GM19397 (cell line): Measurements from ENCODE around the gene USP25.

Experiments
- ATAC-seq: cut with Tn5 transposase; IDR thresholded peaks from one replicate; pipeline ENCODE4 v1.9.1; 2021; ENCODE audit warnings: mild to moderate bottlenecking, moderate library complexity; ENCODE audit not compliant: unreplicated experiment

USP25 gene

DNA sequence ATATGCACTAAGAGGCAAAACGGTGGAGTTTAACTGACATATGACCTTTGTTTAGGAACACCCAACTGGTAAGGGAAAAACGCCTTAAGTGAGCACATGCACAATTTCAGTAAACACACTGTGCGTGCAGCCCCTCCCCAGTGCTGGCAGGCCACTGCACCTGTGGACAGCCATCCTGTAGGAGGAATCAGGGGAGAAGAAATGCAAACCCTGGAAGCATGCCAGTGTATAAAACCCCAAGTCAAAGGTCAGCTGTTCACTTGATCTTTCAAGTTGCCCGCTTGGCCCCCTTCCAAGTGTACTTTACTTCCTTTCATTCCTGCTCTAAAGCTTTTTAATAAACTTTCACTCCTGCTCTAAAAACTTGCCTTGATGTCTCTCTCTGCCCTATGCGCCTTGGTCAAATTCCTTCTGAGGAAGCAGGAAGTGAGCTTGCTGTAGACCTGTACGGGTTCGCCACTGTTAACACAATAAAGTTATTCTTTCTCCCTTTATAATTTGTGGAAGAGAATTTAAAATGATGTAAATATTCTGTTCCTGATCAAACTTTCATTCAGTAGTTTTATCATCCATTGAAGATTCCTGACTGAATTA lies 31.8 kb downstream of the USP25 start:
- ATAC-seq: no peak

DNA sequence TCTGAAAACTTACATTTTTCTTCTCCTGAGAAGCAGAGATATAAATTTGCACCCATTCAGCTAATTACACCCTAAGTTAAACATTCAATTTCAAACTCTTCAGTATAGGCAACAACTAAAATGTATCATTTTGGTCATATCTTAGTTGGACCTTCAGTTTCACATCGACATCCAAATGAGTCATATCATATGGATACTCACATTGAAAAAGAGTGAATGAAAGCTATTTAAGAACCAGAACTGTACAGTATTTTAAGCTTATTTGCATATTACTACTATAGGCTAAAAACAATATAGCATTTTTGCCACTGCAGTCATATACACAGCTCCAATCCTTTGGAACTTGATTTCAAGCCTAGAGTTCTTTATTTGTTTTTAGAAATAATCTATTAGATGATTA lies 33.6 kb downstream of the USP25 start:
- no peak for ATAC-seq

DNA sequence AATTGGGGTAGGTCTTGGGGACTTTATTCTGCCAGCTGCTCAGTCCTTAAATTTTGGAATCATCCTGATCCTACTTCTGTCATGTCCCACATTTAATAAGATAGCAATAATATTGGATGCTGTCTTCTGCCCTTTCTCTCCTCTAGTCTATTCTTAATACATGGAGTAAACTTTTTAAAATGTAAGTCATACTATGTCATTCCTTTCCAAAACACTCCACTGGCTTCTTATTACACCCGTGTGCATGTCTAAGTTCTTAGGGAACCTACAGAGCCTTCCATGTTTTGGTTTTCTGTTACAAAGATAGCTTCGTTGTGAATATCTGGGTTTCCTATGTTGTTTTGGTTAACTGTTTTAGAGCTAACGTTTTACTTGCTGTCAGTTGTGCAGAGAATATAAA lies 35.1 kb downstream of the USP25 start:
- ATAC-seq: no peak

DNA sequence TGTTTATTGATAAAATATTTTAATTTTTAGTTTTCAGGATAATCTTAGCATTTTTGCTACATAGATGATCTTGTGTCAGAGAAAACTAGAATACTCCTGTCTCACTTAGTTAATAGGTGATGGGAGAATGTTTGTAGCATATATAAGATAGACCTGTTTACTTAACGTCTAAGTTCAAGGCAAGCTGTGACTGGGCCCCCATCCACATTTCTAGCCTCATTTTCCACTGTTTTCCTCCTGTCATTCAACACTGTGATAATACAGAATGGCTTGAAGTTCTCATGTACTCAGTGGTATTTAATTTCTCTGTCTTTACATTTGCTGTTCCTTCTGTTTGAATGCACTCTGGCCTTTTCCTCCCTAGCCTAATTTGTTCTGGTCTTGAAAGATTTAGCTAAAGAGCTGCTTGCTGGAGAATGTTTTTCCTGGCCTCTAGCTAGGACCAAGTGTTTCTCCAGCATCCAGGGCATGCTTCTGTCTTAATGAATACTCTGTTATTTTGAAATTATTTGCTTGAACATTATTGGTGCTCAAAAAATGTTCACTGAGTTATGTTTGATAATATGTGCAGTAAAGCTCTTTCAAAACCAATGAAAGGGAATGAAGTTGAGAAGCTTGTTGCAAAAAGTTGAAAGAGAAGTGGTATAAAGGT lies 37.3 kb downstream of the USP25 start:
- ATAC-seq: no peak

DNA sequence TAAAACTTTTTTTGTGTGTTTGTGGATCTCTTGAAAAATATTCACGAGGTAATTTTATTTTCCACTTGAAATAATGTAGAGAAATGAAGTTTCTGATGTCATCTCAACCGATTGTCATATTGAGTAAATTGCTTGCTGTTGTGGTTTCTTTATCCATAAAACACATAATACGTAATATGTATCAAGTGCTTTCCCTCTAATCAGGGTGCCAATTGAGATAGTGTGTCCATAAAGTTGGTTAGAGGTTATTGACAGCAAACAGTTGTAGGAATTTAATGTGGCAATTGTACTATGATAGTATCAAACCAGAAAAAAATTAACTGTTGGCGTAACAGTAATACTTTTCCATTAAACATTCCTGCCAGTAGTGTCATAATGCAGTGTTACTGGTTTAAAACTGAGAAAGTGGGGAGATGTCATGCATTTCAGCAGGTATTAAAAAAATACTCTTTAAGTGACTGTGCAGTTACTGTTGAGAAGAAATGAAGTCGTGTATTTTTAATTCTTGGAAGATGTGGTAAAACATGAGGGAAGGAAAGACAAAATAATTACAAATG lies 38.3 kb downstream of the USP25 start:
- ATAC-seq: no peak

DNA sequence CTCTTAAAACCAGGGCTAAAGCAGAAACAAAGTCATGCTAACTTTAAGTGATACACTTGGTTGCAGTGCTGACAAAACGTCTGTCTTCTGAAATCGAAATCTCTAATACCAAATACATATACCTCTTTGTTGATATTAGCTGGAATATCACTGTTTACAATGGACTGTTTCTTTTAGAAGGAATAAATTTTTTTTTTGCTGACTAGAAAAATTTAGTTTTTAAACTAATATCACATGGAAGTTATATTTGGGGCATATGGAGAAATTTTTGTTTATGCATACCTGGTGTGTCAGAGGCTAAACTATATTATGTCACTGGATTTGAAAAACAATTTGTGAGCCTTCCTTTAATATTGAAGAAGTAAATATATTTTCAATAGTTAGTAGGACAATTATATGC lies 39.1 kb downstream of the USP25 start:
- ATAC-seq: no peak

DNA sequence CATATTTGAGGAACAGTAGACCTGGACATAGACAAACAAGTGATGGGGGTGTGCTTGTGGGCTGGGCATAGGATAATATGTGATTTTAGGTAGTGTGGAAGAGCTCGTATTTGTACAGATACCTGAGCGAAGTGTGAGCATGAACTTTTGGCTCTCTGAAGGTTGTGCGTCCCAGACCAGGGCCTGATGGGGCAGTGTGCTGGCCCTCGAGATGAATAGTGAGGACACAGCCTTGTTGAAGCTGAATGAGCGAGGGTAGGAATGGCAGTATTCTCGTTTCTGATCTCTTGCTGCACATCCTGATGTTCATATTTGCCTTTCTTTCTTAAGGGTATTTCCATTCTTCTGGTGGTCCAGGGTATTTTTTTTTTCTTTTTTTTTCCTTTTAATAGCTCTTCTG lies 41.5 kb downstream of the USP25 start:
- ATAC-seq: no peak

DNA sequence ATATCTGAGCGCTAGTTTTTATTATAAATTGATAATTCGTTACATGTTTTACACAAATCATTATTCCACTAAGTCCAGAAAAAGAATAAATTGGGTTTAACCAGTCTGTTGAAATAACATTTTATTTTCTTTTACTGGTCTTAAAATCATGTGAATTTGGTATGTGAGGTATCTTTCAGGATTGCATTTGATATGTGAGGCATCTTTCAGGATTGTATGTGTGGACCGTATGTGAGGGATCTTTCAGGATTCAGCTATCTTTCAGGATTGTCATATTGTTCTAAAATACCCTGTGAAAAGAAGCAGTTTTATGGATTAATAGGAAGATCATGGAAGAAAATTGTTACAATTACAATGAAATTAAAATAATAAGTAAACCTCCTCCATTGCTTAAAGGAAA lies 42.9 kb downstream of the USP25 start:
- no peak for ATAC-seq

DNA sequence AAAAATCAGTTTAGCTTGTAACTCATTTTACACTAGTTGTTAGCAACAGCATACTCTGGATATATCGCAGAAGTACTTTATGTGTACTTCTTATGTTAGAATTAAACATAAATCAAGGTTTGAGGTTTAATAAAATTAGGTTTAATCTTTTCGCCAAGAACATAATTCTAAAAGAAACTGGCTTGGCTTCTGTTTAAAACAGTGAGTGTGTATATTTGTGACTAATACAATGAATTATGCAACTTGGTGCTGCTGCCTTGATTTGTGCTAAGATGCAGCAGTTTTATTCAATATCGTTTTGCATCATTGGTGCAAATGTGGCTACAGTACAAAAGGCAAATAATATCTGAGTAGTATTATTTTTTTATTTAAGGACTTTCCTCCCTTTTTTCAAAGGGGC lies 44.8 kb downstream of the USP25 start:
- ATAC-seq: no peak

DNA sequence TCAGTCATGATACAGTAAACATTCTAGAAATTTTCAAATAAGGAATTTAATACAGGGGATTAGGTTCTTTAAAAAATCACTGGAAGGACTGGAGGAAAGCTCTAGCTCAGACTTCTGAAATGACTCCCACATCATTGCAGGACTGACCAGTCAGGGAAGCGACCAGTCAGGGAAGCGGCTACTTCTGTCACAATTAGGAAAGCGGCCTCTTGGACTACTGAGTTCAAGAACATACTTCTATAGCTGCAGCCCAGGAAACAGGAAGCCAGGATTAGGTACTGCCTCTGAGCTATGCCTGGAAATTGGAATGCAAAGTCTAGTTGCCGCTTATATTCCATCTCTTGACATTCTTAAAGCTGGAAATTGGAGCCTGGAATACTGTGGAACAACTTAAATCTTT lies 45.5 kb downstream of the USP25 start:
- ATAC-seq: no peak

DNA sequence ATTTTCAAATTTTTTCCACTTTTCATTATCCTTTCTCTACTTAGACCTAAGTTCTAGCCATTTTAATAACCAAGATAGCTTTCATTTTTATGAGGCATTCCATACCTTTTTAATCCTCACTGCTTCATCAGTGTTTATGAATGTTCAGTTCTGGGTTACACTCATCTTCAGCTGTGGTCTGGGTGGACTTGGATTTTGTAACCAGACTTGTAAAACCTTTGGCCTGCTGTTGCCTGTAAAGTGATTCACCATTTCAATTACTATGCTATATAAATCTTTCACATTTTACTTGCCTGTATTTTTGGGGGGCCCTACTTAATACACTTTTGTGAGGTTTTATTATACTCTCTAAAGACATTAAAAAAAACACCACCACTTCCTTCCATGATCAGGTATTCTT lies 46.2 kb downstream of the USP25 start:
- no peak for ATAC-seq

DNA sequence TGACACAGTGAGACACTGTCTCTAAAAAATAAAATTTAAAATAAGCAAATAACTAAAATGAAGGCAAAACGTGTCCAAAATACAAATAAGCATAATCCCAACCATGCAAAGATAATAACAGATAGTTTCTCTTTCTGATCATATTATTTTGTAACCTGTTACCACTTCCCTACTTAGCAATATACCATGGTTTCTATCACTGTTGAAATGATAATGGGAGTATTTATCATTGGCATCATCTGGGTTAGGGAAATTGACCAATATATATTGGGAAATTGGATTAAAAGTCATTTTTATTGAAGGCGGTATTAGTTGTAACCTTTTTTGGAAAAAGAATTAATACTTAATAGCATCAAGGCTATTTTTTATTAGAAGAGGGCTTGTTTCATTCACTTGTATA lies 47.0 kb downstream of the USP25 start:
- no peak for ATAC-seq

DNA sequence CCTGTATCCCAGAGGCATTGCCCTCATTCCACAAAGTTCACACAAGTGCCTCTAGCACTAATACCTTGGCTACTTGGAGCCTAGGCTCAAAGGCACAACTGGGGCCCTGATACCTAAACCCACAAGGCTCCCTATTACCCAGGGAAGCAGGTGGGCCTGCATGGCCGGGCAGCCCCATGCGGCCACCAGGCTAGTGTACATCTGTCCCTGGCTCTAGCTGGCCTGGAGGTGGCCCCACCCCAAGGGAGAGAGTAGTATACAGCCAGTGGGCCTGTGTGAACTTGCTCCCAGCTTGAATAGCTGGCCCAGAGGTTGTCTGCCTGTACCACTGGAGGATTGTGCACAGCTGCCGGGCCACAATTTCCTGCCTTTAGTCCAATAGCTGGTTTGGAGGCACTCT lies 52.2 kb downstream of the USP25 start:
- no peak for ATAC-seq

DNA sequence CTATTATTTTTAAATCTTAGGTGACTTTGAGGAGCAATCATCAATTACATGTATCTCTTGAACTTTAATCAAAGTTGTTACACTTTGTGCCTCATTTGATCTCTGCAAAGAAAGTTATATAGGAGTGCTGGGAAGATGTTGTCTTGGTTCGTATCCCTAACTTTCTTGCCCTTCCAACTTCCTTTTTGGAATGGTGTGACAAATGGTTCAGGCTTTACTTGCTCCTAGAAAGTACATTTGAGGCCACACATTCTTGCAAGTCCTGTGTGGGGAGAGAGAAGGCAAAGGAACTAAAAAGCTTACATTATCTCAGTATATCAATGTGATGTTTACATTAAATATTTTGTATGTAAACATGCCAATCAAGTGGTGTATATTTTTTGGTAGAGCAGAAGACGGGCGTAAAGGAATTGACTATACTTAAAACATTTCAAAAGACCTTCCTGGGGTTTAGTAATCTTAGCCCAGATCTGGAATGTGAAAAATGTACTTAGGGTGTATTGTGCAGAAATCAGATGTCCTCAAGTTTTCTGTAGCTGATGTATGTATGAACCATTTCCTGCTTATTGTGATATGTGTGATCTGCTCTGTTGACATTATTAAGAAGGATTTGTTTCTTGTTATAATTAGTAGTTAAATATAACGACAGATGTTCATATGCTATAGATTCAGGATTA lies 59.2 kb downstream of the USP25 start:
- ATAC-seq: no peak

DNA sequence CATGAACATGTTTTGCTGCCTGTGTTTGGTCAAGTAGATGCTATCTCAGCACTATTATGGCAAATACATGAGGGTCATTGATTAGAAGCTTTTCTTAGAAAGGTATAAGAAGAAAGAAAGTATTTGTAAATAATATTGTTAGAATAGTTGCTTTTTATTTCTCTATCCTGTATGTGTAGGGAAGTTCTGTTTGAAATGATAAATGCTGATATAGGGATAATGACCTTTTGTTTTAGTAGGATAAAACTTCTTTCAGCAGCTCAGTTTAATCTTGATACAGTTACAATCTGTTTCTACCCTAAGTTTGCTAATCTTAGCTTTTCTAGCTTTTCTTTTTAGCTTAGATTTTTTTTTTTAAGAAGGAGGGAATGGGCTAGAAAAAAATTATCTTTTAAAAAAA lies 63.3 kb downstream of the USP25 start:
- ATAC-seq: no peak

DNA sequence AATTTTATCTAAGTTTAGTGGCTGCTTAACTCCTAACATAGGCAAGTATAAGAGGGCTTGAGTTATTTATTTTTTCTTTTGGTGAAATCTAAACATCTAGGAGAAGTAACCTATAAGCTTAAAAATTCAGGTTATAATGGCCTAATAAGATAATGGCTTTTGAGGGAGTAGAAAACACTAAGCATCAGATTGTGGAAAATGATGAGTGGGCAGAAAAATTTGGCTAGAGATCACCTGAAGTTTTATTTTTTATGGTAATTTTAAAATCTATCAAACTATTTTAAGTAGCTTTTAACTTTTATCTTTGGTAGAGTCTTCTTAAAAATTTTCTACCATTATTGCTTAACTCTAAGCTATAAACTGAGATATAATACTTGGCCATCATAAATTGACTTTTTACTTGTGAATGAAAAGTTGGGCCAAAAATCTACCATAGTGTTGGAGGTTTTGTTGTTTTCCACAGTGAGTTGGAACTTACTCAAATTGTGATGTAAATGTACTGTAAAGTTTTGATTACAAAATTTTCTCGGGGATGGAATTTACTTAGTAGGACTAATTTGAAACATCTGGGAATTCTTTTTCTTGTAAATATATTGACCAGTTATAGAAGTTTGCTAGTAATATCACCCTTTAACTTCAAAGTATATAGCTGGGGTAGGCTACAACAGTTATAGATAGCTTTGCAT lies 63.9 kb downstream of the USP25 start:
- no peak for ATAC-seq

DNA sequence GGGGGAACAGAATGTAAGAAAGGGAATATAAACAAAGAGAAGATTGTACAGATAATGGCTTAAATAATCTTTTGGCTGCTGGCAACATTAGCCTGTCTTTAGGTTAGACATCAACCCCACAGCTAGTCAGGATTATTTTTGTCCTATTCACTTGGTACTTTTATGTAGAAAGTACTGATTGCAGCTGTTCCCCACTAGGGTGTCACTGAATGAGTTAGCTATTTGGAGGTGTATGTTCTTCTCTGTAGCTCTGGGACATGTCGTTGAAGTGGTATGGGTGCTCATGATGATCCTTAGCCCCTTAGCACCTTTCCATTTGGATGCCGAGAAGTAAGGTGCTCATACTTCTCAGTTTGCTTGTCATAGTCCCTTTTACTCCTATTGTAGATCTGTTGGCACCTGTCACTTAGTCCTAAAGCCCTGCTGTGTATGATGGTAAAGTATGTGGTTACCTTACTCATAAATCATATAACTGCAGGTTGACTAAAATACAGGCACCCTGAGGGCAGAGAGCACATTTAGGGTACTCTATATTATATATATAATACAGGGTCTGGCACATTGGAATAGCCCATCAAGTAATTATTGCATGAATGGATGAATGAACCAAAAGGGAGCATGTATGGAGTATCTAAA lies 64.6 kb downstream of the USP25 start:
- ATAC-seq: no peak

DNA sequence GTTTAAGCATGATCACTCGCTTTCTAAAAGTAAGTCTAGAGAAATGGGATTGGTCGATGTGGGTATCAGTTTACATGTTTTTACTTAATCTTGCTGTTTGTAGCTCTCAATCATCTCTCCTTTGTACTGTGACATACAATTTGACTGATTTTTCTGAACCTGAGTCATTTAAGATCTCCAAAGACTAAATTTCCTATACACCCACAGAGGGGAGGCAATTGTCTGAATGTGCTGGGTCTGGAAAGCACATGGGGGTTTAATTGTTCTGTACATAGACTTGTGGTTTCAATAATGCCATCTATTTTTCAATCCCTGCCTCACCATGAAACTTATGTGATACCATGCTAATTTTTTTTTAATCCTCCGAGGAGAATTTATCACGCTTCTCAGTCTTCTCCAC lies 65.8 kb downstream of the USP25 start:
- ATAC-seq: no peak

DNA sequence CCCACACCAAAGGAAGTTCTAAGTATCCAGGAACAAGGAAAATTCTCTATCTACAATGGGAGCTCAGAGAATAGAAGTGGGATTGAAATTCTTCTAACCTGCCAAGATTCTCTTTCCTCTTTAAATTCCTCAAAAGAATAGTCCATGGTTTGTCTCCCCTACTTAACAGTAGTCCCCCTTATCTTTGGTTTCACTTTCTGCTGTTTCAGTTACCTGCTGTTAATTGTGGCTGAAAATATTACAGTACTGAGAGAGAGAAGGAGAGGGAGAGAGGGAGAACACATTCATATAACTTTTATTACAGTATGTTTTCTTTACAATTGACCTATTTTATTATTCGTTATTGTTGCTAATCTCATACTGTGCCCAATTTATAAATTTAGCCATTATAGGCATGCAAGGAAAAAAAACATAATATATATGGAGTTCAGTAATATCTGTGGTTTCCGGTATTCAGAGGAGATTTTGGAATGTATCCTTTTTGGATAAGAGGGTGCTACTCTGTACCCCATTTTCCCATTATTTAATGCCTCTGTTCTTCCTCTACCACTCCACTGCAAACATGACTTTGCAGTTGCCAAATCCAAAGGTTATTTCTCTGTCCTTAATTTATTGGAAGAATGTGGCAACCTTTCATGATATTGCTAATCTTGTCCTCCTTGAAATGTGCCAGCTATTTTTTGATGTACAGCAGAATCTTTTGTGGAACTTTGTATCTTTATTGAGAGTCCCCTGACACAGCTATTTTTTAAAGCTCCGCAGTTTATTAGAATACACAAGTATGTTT lies 68.0 kb downstream of the USP25 start:
- no peak for ATAC-seq

DNA sequence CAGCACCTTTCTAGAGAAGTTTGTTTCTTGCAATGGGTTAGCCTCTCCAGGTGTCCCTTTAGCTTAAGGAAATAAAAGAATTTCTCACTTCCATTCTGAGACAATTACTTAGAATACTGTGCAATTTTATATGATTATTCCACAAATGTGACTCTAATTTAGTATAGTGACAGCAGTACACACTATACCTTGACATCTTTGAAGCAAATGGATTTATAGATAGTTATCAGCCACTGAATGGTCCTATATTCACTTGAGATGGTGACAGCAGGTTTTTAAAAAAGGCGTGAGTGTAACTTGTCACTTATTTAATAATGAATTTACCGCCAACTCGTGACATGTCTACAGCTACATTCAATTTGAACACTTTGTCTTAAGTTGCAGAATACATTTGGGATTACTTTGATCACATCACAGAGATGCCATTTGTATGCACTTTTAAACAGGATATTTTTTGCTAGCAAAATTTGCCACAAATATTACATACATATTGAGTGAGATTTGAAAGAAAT lies 71.6 kb downstream of the USP25 start:
- no peak for ATAC-seq
